Stimulated activated CD4-positive, alpha-beta T cell treated with anti-CD3 and anti-CD28 coated beads, Interleukin-2, amount 100 ng/mL, for 24 hours (primary cell): ENCODE data around the gene RAB15.

Experiments
- DNase-seq, 2 donors: peaks; one replicate each; pipeline ENCODE4 v3.0.0-alpha.2; 2020

The RAB15 gene

GRCh38 chr14:64971943-64972791, at the start of gene RAB15:
TSS of gene RAB15 (minus strand) at chr14:64972336. CDS start at chr14:64972076, 260 bp downstream.
- peak; percentile 41 to 44 for DNase-seq

GRCh38 chr14:65019944-65020566, 47.9 kb upstream of the RAB15 start:
- DNase-seq = no peak

- DNase-seq = no peak
Observed at GRCh38 chr14:65016471-65016870, 44.3 kb upstream of the RAB15 start.

- DNase-seq = no peak
Observed at GRCh38 chr14:65015391-65015790, 43.3 kb upstream of the RAB15 start.

GRCh38 chr14:65012353-65012752, 40.2 kb upstream of the RAB15 start:
- DNase-seq = no peak

- no peak for DNase-seq
Observed at GRCh38 chr14:65011538-65011937, 39.4 kb upstream of the RAB15 start.

- no peak for DNase-seq
Observed at GRCh38 chr14:65010211-65010931, 38.2 kb upstream of the RAB15 start.

GRCh38 chr14:65007202-65007601, 35.1 kb upstream of the RAB15 start:
- no peak for DNase-seq

GRCh38 chr14:65006261-65006721, 34.2 kb upstream of the RAB15 start:
- no peak for DNase-seq

GRCh38 chr14:65003394-65003793, 31.3 kb upstream of the RAB15 start:
- DNase-seq = no peak

- DNase-seq = no peak
Observed at GRCh38 chr14:65002586-65003210, 30.6 kb upstream of the RAB15 start.

- no peak for DNase-seq
Observed at GRCh38 chr14:65001723-65002122, 29.6 kb upstream of the RAB15 start.

GRCh38 chr14:65000898-65001591, 28.9 kb upstream of the RAB15 start:
- DNase-seq = no peak

- no peak for DNase-seq
Observed at GRCh38 chr14:64998455-64998931, 26.4 kb upstream of the RAB15 start.

GRCh38 chr14:64997108-64997794, 25.1 kb upstream of the RAB15 start:
- no peak for DNase-seq

GRCh38 chr14:64995291-64995690, 23.2 kb upstream of the RAB15 start:
- DNase-seq = no peak

GRCh38 chr14:64994540-64994939, 22.4 kb upstream of the RAB15 start:
- no peak for DNase-seq

- no peak for DNase-seq
Observed at GRCh38 chr14:64993266-64993930, 21.3 kb upstream of the RAB15 start.

GRCh38 chr14:64992328-64992885, 20.3 kb upstream of the RAB15 start:
- DNase-seq = no peak

GRCh38 chr14:64990939-64991338, 18.8 kb upstream of the RAB15 start:
- no peak for DNase-seq

- no peak for DNase-seq
Observed at GRCh38 chr14:64990296-64990695, 18.2 kb upstream of the RAB15 start.
